Adipose tissue (tissue), 3 donors: Measurements from ENCODE around the gene PRKCA. TPM values are rescaled to one million over a fixed set of nuclear protein-coding genes. Genes with fewer than 3 reads are reported as not detected.
"Not testable (repeated sequence)": the region's sequence is repeated elsewhere in the genome, so short reads cannot be mapped to it uniquely, and the experiment has no call there.

ENCODE experiments used
- H3K27ac ChIP-seq: one replicate; pipeline ENCODE4 v1.5.1; 2013; ENCODE audit warnings: low read depth, low read length
- WGBS, 3 donors: extraction: QIAGEN DNeasy Blood & Tissue Kit; methylation state at CpG; one replicate each; pipeline ENCODE4 v1.1.7; 2013; 5-methylcytosine and 5-hydroxymethylcytosine counted together
- polyA plus RNA-seq, 3 donors: library from polyadenylated mRNA; stranded (reverse); fragments of 200-250 nt; gene quantifications; one replicate each; pipeline ENCODE4 v1.2.3, GENCODE V29; 2013
- donor health status: healthy with polysubstance abuse.
- donor health status: Bipolar disorder and iron deficiency.
- donor health status: healthy.

Gene PRKCA
- polyA plus RNA-seq, 3 donors: 2.1 to 6.3 (median 2.3) TPM

DNA sequence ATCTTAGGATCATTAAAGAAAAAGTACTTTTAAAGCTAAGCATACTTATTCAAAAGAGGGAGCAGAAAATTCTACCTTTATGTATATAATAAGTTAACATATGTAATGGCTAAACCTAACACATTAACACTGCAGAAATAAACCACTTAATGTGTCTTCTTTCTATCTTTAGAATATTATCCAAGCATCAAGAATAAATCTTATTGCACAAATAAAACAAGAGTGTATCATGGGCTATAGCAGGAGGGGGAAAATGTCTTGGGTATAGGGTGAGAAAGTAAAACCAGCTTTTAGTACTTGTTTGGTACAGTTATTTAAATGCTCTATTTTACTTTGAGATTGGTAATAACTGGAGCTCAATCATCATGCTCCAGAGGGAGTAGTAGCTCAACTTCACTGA, 10.9 kb downstream of the PRKCA start:
- no peak overlapping the region for H3K27ac ChIP-seq

DNA sequence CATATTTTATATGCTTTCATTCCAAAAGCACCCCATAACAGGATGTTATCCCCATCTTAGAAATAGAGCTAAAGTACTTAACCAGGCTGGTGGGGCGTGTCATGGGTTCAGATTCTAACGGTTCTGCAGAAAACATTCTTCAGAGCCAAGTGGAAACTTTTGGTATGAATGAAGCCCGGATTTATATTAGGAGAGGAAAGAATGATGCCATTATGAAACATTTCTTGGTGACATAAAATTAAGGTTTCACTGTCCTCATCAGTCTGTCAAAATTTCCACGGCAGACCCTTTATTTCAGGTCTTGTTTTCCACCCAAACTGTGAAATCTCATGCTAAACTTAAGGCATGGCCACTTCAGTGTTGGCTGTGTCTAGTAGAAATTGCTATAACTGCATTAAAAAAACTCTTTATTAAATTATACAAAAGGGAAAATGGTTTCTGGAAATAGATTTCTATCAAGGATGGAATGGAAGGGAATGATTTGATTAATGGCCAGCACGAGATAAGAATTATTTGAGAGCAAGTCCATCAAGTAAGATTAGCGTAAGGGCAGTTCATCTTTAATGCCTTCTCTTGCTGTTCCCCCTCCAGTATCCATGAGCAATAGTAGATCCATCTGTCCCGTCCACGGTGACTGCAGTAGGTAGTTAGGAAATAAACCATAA, 11.7 kb downstream of the PRKCA start:
- no peak overlapping the region for H3K27ac ChIP-seq
- 88 to 91% (median 90%) methylated on average over 8 of the region's 8 CpGs for WGBS, 3 donors

DNA sequence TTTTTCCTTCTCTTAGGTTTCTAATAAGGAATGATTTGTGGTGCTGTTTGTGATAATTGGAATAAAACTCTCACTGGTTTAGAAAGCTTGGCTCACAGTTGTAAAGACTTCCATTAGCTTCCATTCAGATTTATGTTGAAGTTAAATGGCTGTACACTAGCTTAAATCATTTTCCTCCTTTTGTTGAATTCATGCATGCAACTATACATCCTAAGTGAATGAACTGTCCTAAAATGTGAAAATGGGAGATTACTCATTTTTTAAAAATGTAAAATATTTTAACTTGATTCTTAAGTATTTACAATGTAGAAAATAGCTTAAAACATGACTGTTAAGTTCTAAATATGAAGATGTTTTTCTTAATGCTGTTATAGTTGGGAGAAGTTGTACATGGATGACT, 15.2 kb downstream of the PRKCA start:
- H3K27ac ChIP-seq: no peak overlapping the region

DNA sequence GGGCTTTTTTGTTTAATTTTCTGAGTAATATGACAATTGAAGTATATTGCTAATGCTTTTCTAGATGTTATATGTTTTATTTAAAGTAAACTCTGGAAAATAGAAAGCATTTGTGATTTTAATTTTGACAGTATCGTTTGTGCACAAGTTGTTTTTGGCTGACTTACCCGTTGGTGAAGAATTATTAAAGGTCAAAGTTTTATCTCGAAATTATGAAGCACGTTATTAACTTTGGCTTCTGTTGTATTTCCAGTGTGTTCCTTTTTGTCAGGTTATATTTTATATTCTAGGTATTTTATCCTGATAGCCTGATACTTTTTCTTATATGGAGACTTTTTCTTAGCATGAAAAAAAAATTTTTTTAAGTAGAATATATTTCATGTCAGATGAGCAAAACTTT, 16.8 kb downstream of the PRKCA start:
- 26 to 80% (median 78%) methylated on average over 4 of the region's 4 CpGs for WGBS, 3 donors
- no peak overlapping the region for H3K27ac ChIP-seq

DNA sequence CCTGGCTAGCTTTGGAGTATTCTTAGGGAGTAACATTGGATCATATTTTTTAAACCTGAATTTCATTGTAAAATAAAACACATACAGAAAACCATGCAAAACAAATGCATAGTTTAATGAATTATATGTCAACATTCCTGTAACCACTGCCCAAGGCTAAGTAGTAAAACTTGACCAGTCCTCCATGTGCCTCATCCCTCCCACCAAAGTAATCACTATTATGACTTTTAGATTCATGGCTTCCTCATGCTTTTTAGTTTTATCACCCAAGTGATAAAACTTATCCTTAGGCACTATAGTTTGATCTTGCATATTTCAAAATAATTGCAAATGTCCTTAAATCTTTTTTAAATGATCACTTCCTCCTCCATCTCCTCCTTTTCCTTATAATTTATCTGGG, 20.4 kb downstream of the PRKCA start:
- no peak overlapping the region for H3K27ac ChIP-seq

DNA sequence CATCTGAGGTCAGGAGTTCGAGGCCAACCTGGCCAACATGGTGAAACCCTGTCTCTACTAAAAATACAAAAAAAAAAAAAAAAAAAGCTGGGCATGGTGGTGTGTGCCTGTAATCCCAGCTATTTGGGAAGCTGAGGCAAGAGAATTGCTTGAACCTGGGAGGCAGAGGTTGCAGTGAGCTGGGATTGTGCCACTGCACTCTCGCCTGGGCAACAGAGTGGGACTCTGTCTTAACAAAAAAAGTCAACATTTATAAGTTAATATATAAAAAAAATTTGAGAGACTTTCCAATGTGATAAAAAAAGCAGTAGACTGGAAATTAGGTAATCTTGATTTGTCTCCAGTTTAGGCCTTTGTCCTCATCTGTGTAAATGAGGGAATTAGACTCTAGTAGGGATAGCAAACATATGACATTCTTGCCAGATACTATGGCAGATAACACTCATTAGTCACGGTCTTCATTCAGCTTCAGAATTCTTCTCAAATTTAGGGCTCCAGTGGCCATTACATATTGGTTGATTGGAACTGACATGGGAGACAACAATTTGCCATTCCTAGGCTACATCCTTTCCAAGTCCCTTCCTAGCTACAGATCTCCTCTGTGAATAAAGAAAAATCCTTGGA, 22.1 kb downstream of the PRKCA start:
- 88 to 90% (median 89%) methylated on average over 3 of the region's 3 CpGs for WGBS, 3 donors
- not testable (repeated sequence) for H3K27ac ChIP-seq

DNA sequence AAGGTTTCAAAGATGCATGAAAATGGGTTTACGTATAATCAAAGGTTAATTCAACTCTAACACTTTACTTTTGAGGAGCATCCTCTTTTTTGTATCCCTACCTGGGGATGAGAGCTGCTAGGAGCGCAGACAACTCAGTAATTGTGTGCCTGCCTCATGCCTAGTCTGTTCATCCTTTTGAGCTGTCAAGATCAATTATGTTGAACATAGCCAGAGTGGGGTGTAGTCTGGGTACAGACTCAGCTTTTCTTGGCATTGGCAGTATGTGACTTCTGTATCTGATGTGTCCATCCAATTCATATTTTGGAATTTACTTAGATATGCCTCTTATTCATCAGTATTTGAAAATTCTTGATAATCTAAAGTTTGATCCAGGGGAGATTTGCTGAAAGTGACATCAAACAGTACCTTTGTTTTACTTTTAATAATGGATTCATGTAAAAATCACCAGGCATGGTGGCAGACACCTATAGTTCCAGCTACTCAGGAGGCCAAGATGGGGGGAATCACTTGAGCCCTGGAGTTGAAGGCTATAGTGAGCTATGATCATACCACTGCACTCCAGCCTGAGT, 24.1 kb downstream of the PRKCA start:
- WGBS, 3 donors: 91 to 99% (median 96%) methylated on average over 2 of the region's 2 CpGs
- H3K27ac ChIP-seq: no peak overlapping the region

DNA sequence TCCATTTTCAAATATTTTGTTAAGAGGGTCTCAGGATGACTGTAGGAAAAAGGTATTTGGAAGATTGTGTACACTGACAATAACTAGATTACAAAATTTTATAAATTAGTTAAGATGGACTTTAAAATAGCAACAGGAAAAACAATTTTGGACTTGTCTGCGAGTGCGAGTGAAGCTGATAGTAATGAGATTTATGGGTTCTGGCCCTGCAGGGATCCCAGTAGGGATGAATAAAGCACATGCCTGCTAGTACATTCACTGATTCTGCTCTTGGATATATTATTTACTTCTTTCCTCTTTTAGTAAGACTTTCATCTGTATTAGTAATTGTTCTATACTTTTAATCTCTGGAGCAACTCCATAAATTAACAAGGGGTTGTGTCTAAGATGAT, 28.2 kb downstream of the PRKCA start:
- no peak overlapping the region for H3K27ac ChIP-seq
- 38 to 58% (median 52%) methylated on average over 2 of the region's 2 CpGs for WGBS, 3 donors

DNA sequence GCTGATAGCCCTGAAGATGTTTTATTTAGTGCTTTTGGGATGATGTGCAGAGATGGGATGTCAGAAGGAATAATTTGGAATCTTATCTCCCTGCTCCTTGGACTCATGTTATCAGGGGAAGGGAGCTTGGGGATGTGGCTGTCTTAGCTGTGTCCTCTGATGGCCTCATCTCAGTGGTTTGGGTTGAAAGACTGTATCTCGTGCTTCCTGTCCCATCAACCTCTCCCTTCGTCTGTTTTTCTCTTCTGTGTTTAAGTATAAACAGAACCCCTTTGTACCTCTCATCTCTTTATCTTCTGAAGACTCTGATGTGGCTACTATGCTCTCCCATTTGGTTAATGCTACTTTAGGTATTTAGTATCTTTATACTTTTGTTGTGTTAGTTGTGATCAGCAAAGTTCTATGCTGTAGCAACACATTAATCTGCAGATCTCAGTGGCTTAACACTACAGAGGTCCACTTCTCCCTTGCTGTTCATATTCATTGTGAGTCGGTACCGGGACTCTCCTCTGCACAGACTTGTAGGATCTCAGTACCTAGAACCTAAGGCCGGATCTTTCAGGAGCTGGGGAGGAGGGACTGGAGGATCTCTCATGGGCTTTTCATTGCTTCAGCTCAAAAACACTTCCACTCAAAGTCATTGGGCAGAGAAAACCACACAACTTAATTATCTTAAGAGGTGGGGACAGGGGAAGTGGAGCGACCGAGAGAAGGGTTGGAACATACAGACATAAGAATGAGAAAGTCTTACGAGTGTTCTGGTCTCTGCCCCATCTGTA, 28.8 kb downstream of the PRKCA start:
- WGBS, 3 donors: 66 to 84% (median 73%) methylated on average over 8 of the region's 8 CpGs
- H3K27ac ChIP-seq: no peak overlapping the region

DNA sequence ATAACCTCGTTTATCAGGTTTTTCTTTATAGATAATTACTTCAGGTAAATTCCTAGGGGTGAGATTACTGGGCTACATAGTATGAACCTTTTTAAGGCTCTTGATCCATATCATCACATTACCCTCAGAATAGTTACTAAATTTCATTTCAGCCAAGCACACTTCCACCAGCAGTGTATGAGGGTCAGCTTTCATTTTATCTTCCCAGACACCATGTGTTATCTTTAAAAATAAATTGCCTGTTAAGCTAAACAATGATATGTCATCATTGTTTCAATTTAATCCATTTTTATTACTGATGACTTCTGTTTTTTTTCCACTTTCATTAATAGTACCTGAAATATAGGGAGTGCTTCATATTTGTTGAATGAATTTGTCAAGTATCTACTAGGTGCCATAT, 33.4 kb downstream of the PRKCA start:
- WGBS, 3 donors: 77 to 88% (median 86%) methylated on average over 1 of the region's 1 CpG
- H3K27ac ChIP-seq: no peak overlapping the region

DNA sequence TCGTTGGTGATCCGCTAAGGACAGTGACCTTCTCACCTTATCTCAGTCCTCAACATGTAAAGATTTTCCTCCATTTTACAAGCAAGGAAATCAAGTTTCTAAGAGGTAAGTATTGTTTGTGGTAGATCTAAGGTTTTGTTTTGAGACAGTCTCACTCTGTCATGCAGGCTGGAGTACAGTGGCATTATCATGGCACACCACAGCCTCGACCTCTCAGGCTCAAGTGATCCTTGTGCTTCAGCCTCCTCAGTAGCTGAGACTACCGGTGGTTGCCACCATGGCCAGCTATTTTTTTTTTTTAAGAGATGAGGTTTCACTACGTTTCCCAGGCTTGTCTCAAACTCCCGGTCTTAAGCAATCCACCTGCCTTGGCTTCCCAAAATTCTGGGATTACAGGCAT, 34.9 kb downstream of the PRKCA start:
- WGBS, 3 donors: 92 to 93% (median 92%) methylated on average over 6 of the region's 6 CpGs
- no peak overlapping the region for H3K27ac ChIP-seq

DNA sequence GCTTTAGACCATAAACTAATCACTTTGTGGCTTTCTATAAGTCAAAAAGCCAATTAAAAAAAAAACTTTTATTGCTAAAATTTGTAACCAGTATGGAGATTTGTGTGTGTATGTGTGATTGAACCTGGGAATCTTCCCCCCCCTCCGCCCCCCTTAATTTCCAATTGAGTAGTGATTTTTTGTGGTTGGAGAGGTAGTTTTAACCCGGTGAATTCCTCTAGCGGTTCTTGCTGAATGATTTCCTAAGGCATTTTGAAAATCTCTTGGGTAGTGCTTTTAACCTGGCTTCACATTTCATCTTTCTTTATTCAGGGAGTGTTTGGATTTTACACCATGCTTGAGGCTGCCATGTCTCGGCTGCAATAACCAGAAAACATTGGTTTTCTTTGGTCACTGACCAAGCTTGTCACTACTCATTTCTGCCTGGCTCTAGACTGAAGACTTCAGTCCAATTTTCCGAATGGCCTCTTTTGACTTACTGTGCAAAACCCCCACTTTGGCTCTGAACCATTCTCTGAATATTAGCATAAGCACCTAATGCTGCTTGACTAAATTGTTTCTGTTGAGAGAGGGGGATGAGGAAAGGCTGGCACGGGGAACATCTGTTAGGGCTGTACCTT, 35.6 kb downstream of the PRKCA start:
- WGBS, 3 donors: 79 to 85% (median 81%) methylated on average over 6 of the region's 6 CpGs
- H3K27ac ChIP-seq: no peak overlapping the region

DNA sequence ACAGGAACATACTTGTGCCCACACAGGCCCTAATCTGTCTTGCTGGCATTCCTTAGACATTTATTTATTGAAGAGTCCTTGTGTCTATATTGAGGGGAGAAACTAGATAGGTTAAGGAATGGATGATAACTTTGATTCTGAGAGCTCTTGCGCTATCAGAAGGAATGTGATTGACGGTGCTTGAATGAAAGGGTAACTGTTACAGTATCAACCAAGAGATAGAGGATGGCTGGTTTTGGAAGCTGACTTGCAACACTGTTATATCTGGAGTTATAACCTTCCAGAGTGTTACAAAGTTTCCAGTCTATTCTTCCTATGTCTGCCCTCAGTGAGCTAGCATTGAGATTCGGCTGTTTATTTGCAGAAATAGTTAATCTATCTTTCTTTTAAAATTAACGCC, 36.5 kb downstream of the PRKCA start:
- WGBS, 3 donors: 44 to 82% (median 81%) methylated on average over 4 of the region's 4 CpGs
- no peak overlapping the region for H3K27ac ChIP-seq

DNA sequence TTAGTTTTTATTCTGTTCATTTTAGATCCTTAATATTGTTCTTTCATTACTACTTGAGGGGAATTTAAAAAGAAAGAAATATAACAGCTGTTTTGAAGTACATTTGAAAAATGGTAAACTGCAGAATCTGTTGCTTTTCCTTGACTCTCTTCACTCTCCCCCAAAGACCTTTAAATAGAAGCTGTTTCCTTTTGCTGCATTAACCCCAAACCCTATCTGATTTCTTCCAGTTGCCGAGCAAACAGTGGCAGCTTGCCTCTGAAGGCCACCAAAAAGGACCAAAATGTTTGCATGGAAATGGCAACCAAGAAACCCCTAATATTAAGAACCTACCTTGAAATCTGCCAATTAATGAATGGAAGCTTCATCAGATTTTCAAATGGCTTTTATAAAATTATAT, 37.1 kb downstream of the PRKCA start:
- WGBS, 3 donors: 31 to 42% (median 42%) methylated on average over 1 of the region's 1 CpG
- H3K27ac ChIP-seq: no peak overlapping the region

DNA sequence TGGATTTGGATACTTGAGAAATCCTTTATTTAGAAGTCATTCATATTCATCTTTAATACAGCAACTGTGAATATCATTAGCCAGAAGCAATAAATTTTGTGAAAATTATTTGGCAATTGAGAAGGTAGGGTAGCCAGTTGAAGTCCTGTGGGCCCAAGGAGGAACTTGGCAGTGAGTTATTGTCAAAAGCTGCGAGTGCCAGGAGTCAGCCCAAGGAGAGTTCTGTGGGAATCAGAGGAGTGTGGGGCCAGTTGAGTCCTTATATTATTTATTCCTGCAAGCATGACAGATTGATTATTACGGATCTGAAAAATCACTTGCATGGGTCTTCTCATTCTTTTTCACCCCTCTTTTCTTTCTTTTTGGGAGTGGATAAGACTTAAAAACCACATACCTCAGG, 38.3 kb downstream of the PRKCA start:
- WGBS, 3 donors: 36 to 65% (median 63%) methylated on average over 2 of the region's 2 CpGs
- no peak overlapping the region for H3K27ac ChIP-seq

DNA sequence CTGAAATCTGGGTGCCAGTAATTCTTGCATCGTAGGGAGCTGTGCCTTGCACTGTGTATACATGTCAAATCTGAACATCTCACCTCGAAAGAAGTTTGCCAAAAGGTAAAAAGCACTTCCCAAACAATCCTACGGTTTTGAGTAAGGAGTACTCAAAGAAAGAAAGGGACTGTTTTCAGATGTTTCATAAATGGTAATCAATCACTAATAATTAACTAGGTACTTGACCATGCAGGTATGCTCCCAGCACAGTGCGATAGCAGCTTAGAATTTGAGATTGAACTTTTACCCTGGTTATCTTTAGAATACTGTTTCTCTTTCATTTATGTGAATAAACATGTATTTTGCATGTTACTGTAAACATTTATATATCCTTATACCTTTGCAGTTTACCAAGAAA, 39.0 kb downstream of the PRKCA start:
- H3K27ac ChIP-seq: no peak overlapping the region
- 32 to 88% (median 86%) methylated on average over 4 of the region's 4 CpGs for WGBS, 3 donors

DNA sequence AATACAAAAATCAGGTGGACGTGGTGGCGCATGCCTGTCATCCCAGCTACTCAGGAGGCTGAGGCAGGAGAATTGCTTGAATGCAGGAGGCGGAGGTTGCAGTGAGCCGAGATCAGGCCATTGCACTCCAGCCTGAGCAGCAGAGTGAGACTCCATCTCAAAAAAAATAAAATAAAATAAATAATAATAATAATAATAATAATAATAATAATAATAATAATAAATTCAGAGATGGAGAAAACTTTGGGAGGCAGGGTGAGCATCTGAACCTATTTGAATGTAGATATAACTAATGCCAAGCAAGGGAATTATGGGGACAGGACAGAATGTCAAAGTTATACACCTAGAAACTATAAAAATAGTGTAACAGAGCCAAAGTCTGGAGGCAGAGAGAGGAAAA, 39.9 kb downstream of the PRKCA start:
- not testable (repeated sequence) for H3K27ac ChIP-seq
- 90 to 99% (median 95%) methylated on average over 4 of the region's 4 CpGs for WGBS, 3 donors

DNA sequence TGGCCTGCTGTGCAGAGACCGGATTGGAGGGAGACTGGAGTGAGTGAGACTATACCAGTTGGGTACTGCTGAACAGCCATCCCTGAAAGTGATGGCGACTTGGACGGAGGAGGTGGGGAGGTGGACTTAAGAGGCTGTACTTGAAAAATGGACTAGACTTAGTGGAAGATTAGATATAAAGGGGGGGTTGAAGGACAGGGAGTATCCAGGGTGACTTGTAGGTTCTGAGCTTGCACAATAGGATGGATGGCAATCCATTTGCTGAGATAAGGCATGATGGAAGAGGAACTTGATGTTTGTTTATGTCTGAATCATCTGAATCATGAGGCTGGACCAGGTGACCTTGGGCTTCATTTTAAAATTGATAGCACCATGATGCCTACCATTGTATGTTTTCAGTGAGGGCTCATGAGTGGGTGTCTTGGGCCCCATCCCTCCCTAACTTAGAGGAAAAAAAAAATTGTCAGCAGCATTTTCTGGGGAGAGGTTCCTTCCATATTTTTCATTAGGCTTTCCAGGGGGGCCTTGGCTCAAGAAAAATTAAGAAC, 41.2 kb downstream of the PRKCA start:
- 92 to 98% (median 94%) methylated on average over 3 of the region's 3 CpGs for WGBS, 3 donors
- no peak overlapping the region for H3K27ac ChIP-seq

DNA sequence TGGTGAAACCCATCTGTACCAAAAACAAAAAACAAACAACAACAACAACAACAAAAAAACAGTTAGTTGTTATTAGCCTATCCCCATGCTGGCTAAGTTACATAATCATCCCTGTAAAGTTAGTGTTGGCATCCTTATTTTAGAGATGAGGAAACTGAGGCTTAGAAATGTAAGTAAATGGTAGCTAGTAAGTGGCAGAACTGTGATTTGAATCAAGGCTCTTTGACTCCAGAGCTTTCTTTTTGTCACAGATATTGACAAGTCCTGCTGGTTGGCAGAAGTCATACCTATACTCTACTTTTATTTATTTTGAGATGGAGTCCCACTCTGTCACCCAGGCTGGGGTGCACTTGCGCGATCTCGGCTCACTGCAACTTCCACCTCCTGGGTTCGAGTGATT, 42.1 kb downstream of the PRKCA start:
- no peak overlapping the region for H3K27ac ChIP-seq
- WGBS, 3 donors: 93 to 98% (median 96%) methylated on average over 4 of the region's 4 CpGs
